HL-60 (cell line): ENCODE results near the gene TDRD10.

Experiments used
- DNase-seq, 2 experiments: peaks; one replicate each; pipeline ENCODE4 v3.0.0-alpha.2; 2010 to 2020; ENCODE audit warnings: low read depth in 1 of 2, low spot score in 1 of 2
- H3K27ac ChIP-seq: fragments of 250-450 bp; sonication (Bioruptor Pico); replicated peaks from 2 replicates; pipeline ENCODE4 v1.5.1; 2020; ENCODE audit warnings: mild to moderate bottlenecking, moderate library complexity
- H3K27me3 ChIP-seq: fragments of 250-450 bp; sonication (Bioruptor Pico); 2 replicates; pipeline ENCODE4 v1.5.1; 2021; ENCODE audit warnings: mild to moderate bottlenecking, moderate library complexity; ENCODE audit not compliant: insufficient read depth, poor library complexity, severe bottlenecking
- H3K4me3 ChIP-seq: replicated peaks from 2 replicates; pipeline ENCODE4 v1.5.1; 2011; ENCODE audit warnings: mild to moderate bottlenecking, control low read depth, low read length; ENCODE audit not compliant: insufficient read depth
- GABPA ChIP-seq: IDR thresholded peaks from 2 replicates; pipeline ENCODE4 v1.6.1; 2012; ENCODE audit warnings: low read depth
- POLR2AphosphoS5 ChIP-seq: IDR thresholded peaks from 2 replicates; pipeline ENCODE4 v1.6.1; 2012; ENCODE audit warnings: low read depth
- REST ChIP-seq: IDR thresholded peaks from 2 replicates; pipeline ENCODE4 v1.6.1; 2012; ENCODE audit warnings: low read depth; ENCODE audit not compliant: insufficient replicate concordance
- SPI1 ChIP-seq: IDR thresholded peaks from 2 replicates; pipeline ENCODE4 v1.6.1; 2012; ENCODE audit warnings: low read depth, mild to moderate bottlenecking, borderline replicate concordance
- TF ChIP-seq, protein P1 (sequence below): IDR thresholded peaks from one replicate; pipeline ENCODE4 v1.5.1; 2011; ENCODE audit warnings: low read length, control low read depth, inconsistent platforms; ENCODE audit not compliant: insufficient read depth

The TDRD10 gene

GRCh38 chr1:154559466-154560044, 57.5 kb downstream of the TDRD10 start:
- H3K4me3 ChIP-seq, result peak overlapping the region; percentile 66
- no peak for TF ChIP-seq SPI1
- TF ChIP-seq, protein P1, sequence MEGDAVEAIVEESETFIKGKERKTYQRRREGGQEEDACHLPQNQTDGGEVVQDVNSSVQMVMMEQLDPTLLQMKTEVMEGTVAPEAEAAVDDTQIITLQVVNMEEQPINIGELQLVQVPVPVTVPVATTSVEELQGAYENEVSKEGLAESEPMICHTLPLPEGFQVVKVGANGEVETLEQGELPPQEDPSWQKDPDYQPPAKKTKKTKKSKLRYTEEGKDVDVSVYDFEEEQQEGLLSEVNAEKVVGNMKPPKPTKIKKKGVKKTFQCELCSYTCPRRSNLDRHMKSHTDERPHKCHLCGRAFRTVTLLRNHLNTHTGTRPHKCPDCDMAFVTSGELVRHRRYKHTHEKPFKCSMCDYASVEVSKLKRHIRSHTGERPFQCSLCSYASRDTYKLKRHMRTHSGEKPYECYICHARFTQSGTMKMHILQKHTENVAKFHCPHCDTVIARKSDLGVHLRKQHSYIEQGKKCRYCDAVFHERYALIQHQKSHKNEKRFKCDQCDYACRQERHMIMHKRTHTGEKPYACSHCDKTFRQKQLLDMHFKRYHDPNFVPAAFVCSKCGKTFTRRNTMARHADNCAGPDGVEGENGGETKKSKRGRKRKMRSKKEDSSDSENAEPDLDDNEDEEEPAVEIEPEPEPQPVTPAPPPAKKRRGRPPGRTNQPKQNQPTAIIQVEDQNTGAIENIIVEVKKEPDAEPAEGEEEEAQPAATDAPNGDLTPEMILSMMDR, result peak; percentile 99
- H3K27ac ChIP-seq, result peak overlapping the region; percentile 88
- no peaks in the 10 kb centered on the region for H3K27me3 ChIP-seq
- peak; percentile 78 to 92 for DNase-seq

DNA sequence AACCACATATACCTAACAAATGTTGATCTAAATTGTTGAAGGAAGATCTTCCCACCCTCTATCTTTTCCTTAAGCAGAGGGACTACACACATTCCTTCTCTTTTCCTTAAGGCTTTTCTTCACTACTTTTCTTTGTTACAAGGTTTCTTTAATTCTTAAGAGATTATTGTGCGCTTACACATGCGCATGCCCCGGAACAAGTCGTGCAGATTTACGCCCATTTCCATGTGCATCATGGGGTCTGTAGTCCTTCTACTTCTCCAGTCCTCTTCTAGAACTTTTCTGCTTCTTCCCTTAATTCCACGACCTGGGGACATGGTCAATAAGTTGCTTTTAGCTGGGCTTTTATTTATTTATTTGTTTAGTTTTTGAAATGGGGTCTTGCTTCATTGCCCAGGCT, 63.9 kb downstream of the TDRD10 start:
- H3K27me3 ChIP-seq, result peaks cover 5% of the 10 kb centered on the region
- no peak for DNase-seq
- TF ChIP-seq, protein P1, result no peak
- no peak for TF ChIP-seq GABPA
- TF ChIP-seq SPI1, result no peak
- TF ChIP-seq REST, result peak; percentile 25
- TF ChIP-seq POLR2AphosphoS5, result no peak
- H3K27ac ChIP-seq, result no peak overlapping the region
- no peak overlapping the region for H3K4me3 ChIP-seq

DNA sequence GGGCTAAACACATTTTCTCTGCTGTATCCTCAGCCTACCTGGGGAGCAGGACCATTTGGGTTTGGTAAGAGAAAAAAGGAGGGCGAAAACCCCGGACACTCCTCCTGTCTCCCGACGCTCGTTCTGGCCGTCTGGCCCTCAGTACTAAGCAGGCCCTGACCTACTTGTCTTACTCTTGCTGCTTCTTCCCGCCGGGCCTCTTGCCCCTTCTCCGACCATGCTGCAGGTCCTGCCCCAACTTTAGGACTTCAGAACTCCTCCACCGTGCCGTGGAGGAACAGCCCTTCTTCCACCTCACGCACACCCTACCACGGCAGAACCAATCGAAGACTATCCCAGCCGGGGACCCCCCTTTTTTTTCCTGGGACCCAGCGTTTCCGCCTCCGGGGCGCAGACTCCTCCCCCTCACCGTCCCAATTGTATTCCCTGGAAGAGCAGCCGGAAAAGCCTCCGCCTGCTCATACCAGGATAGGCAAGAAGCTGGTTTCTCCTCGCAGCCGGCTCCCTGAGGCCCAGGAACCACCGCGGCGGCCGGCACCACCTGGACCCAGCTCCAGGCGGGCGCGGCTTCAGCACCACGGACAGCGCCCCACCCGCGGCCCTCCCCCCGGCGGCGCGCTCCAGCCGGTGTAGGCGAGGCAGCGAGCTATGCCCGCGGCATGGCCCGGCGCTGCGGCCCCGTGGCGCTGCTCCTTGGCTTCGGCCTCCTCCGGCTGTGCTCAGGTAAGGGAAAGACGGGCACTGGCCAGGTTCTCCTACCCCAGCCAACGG, 65.6 kb downstream of the TDRD10 start, which contains the start of gene CHRNB2:
Gene CHRNB2 (plus strand): TSS at position 393 of the 771 bp plus-strand sequence. CDS start 267 bp downstream, at position 660.
- H3K4me3 ChIP-seq, result no peak within 1 kb of the TSS
- H3K27me3 ChIP-seq, result peaks cover 5% of the 10 kb centered on the region
- no peak within 1 kb of the TSS for H3K27ac ChIP-seq
- TF ChIP-seq GABPA, result no peak
- TF ChIP-seq REST, result peak; percentile 100
- DNase-seq, result peak; percentile 24 to 25

- H3K4me3 ChIP-seq, result no peak overlapping the region
- peaks cover 5% of the 10 kb centered on the region for H3K27me3 ChIP-seq
- DNase-seq, result no peak
- TF ChIP-seq, protein P1, result no peak
- TF ChIP-seq POLR2AphosphoS5 (no peak), SPI1 (no peak), REST (no peak), GABPA (no peak)
- no peak overlapping the region for H3K27ac ChIP-seq
These were observed 66.3 kb downstream of the TDRD10 start for GRCh38 chr1:154568157-154568815.
